Lower leg skin (tissue), 4 donors: Measurements from ENCODE around the gene C6orf136. TPM values are rescaled to one million over a fixed set of nuclear protein-coding genes. Genes with fewer than 3 reads are reported as not detected.

Source experiments
- DNase-seq, 2 donors: peaks; one replicate each; pipeline ENCODE4 v3.0.0-alpha.2; 2019; ENCODE audit warnings: low spot score in 2 of 2
- H3K4me3 ChIP-seq: fragments of 200-600 bp; sonication (generic); 2 replicates; pipeline ENCODE4 v1.5.1; 2017; ENCODE audit warnings: mild to moderate bottlenecking, low read depth; ENCODE audit not compliant: poor library complexity, severe bottlenecking
- POLR2A ChIP-seq, 2 donors: fragments of 450-650 bp; IDR thresholded peaks; one replicate each; pipeline ENCODE4 v1.6.1; 2016 to 2017; ENCODE audit warnings: antibody characterized with exemption in 2 of 2, mild to moderate bottlenecking in 1 of 2, moderate library complexity in 1 of 2
- WGBS, 2 donors: methylation state at CpG; one replicate each; pipeline ENCODE4 v1.1.5; 2018; 5-methylcytosine and 5-hydroxymethylcytosine counted together
- intact Hi-C: fragments of 100-400 bp; cut with DNase I; formaldehyde crosslinking; loops from one replicate; pipeline ENCODE4 v1.15.0; 2023; ENCODE audit warnings: low total_unique reads
- total RNA-seq, 4 donors: library from RNA; depleted of rRNA; stranded (reverse); fragments of >200 nt; gene quantifications; one replicate each; pipeline ENCODE4 v1.1.0, GENCODE V29; 2016
- TF ChIP-seq, protein P1 (sequence below), 3 donors: fragments of 450-650 bp; IDR thresholded peaks; one replicate each; pipeline ENCODE4 v1.5.1; 2016; ENCODE audit warnings: antibody characterized with exemption in 3 of 3, mild to moderate bottlenecking in 3 of 3, moderate library complexity in 2 of 3

The C6orf136 gene
- total RNA-seq, 4 donors from 2014 or later = 9.6 to 31.9 (median 13.9) TPM

GRCh38 chr6:30617565-30618269 is 29.2 kb upstream of the C6orf136 start, which contains the start of gene MRPS18B:
Gene MRPS18B, plus strand, starts transcription at chr6:30617840. Its CDS starts 26 bp downstream, at chr6:30617866.
- intact Hi-C loops = no loop called here

GRCh38 chr6:30618270-30618797 is 28.6 kb upstream of the C6orf136 start:
- H3K4me3 ChIP-seq = peak overlapping the region; percentile 53
- no peak for DNase-seq
- intact Hi-C loops = no loop called here
- WGBS, 2 donors = 6 to 9% methylated on average over 8 of the region's 8 CpGs
- TF ChIP-seq, protein P1, sequence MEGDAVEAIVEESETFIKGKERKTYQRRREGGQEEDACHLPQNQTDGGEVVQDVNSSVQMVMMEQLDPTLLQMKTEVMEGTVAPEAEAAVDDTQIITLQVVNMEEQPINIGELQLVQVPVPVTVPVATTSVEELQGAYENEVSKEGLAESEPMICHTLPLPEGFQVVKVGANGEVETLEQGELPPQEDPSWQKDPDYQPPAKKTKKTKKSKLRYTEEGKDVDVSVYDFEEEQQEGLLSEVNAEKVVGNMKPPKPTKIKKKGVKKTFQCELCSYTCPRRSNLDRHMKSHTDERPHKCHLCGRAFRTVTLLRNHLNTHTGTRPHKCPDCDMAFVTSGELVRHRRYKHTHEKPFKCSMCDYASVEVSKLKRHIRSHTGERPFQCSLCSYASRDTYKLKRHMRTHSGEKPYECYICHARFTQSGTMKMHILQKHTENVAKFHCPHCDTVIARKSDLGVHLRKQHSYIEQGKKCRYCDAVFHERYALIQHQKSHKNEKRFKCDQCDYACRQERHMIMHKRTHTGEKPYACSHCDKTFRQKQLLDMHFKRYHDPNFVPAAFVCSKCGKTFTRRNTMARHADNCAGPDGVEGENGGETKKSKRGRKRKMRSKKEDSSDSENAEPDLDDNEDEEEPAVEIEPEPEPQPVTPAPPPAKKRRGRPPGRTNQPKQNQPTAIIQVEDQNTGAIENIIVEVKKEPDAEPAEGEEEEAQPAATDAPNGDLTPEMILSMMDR (IDR thresholded peaks at IDR 0.05) = no peak
- no peak for TF ChIP-seq POLR2A (IDR thresholded peaks at IDR 0.05)

More at GRCh38 chr6:30617565-30618269, 29.2 kb upstream of the C6orf136 start, which contains the start of gene MRPS18B:
- WGBS, 2 donors = 0 to 1% methylated on average over 34 of the region's 34 CpGs
- DNase-seq = peak; percentile 98 to 99
- peak within 1 kb of the TSS; percentile 88 for H3K4me3 ChIP-seq
- TF ChIP-seq, protein P1 (IDR thresholded peaks at IDR 0.05) = no peak
- peak in 1 of 2 donors; percentile 73 for TF ChIP-seq POLR2A (IDR thresholded peaks at IDR 0.05)

GRCh38 chr6:30619561-30619960 is 27.4 kb upstream of the C6orf136 start:
- WGBS, 2 donors = 92 to 96% methylated on average over 11 of the region's 11 CpGs
- H3K4me3 ChIP-seq = no peak overlapping the region
- DNase-seq = no peak
- TF ChIP-seq POLR2A (IDR thresholded peaks at IDR 0.05) = no peak
- TF ChIP-seq, protein P1 (IDR thresholded peaks at IDR 0.05) = no peak
- intact Hi-C loops = no loop called here

- DNase-seq = no peak
- no peak overlapping the region for H3K4me3 ChIP-seq
- intact Hi-C loops = no loop called here
- 95 to 98% methylated on average over 8 of the region's 8 CpGs for WGBS, 2 donors
- TF ChIP-seq, protein P1 (IDR thresholded peaks at IDR 0.05) = no peak
- TF ChIP-seq POLR2A (IDR thresholded peaks at IDR 0.05) = no peak
These were observed 21.4 kb upstream of the C6orf136 start for GRCh38 chr6:30625511-30625910.

DNA sequence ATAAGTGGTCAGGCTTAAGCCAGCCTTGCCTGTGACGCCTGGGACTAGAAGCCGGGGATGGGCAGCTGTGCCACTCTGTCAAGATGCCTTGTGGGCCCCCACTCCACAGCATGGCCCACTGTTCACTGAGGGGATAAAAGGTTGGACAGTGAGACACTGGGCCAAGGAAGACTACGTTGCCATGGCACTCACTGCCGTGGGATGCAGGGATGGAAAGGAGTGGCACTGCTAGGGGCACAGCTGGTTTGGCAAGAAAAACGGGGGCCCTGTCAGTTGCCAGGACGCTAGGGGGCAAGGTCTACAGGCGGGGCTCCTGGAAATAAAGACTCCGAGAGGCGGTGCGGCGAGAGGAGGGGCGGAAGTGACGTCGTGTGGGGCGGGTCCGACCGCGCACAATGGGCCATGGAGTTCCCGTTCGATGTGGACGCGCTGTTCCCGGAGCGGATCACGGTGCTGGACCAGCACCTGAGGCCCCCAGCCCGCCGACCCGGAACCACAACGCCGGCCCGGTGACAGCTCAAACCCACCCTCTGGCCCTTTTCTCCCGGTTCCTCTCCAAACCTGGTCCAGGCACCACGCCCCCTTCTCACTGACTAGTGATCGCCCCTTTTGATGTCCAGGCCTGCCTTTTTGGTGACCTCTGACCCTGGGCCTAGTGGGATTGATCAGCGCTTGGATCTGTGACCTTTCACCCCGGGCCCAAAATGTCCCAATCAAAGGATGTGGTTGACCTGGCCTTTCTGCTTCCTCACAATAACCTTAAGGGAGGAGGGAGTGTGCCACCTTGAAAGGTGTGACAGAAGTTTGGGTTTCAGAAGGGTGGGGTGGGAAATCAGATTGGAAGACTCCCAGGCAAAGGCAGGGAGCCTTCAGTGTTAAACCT is 20.2 kb upstream of the C6orf136 start, which contains the start of gene ATAT1:
ATAT1 (plus strand) TSS at position 391 of the 883 bp plus-strand sequence.
- TF ChIP-seq, protein P1 (IDR thresholded peaks at IDR 0.05) = no peak
- no peak for TF ChIP-seq POLR2A (IDR thresholded peaks at IDR 0.05)
- WGBS, 2 donors = 1 to 3% methylated on average over 28 to 33 of the region's 36 CpGs
- intact Hi-C loops = no loop called here
- H3K4me3 ChIP-seq = peak within 1 kb of the TSS; percentile 32
- DNase-seq = peak; percentile 81 to 98
